Gastrocnemius medialis (tissue), 4 donors: ENCODE results near the gene LRRC51.

Experiments used
- POLR2A ChIP-seq, 2 donors: fragments of 450-650 bp; IDR thresholded peaks; one replicate each; pipeline ENCODE4 v1.6.1; 2017; ENCODE audit warnings: antibody characterized with exemption in 2 of 2, mild to moderate bottlenecking in 2 of 2, moderate library complexity in 2 of 2
- TF ChIP-seq, protein P1 (sequence below), 5 experiments: fragments of 450-650 bp in 3 of 5; fragments of 200-600 bp in 2 of 5; sonication (generic) in 2 of 5; IDR thresholded peaks in 4 of 5; conservative IDR thresholded peaks in 1 of 5; 1 replicate in 4 of 5; 2 replicates in 1 of 5; pipeline ENCODE4 v1.5.1; 2016 to 2019; ENCODE audit warnings: antibody characterized with exemption in 5 of 5, mild to moderate bottlenecking in 3 of 5, moderate library complexity in 3 of 5

DNA sequence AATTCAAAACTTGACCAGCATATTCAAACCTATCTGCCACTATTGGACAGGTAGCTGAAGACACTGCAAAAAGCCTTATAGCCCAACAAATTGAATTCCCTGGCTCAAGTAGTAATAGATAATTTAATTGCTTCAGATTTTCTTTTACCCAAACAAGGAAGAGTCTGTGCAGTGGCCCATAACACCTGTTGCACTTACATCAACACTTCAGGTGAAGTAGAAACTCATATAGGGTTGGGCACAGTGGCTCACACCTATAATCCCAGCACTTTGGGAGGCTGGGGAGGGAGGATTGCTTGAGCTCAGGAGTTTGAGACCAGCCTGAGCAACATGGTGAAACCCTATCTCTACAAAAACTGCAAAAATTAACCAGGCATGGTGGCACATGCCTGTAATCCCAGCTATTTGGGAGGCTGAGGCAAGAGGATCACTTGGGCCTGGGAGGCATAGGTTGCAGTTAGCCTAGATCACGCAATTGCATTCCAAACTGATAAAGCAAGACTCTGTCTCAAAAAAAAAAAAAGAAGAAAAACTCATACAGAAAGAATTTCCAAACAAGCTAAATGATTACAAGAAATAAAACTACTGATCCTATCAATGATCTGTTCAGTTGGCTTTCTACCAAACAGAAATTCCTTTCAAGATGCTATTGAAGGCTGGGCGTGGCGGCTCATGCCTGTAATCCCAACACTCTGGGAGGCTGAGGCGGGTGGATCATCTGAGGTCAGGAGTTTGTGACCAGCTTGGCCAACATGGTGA is 64.3 kb downstream of the LRRC51 start:
- TF ChIP-seq POLR2A (IDR thresholded peaks at IDR 0.05): no peak
- TF ChIP-seq, protein P1, sequence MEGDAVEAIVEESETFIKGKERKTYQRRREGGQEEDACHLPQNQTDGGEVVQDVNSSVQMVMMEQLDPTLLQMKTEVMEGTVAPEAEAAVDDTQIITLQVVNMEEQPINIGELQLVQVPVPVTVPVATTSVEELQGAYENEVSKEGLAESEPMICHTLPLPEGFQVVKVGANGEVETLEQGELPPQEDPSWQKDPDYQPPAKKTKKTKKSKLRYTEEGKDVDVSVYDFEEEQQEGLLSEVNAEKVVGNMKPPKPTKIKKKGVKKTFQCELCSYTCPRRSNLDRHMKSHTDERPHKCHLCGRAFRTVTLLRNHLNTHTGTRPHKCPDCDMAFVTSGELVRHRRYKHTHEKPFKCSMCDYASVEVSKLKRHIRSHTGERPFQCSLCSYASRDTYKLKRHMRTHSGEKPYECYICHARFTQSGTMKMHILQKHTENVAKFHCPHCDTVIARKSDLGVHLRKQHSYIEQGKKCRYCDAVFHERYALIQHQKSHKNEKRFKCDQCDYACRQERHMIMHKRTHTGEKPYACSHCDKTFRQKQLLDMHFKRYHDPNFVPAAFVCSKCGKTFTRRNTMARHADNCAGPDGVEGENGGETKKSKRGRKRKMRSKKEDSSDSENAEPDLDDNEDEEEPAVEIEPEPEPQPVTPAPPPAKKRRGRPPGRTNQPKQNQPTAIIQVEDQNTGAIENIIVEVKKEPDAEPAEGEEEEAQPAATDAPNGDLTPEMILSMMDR (IDR thresholded peaks at IDR 0.05 in 4 of 5, conservative IDR thresholded peaks at IDR 0.05 in 1 of 5): no peak
